ENCODE data around the gene NOL12.
A peak's percentile ranks its signal among the peaks of the same experiment; 100 is the strongest.

The NOL12 gene

GRCh38 chr22:37659897-37660708 is 26.0 kb upstream of the NOL12 start:
- no peak for DNase-seq

DNA sequence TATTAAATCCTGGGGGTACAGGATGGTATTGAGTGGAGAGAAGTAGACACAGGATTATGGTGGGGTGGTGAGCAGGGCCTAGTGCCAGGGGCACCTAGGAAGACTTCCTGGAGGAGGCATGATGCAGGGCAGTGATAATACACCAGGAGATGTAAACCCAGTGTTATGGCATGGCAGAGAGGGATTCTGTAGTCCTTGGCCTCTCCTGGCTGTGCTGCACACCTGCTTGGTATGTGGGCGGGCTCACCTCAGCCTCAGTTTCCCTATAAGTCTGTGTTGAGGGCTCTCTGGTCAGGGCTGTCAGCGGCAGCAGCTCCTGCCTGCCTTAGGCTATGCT is 25.5 kb upstream of the NOL12 start:
- DNase-seq = no peak

- no peak for DNase-seq
Measured at GRCh38 chr22:37661160-37661924, 24.8 kb upstream of the NOL12 start.

- DNase-seq = no peak
Measured at GRCh38 chr22:37662039-37662438, 24.1 kb upstream of the NOL12 start.

DNA sequence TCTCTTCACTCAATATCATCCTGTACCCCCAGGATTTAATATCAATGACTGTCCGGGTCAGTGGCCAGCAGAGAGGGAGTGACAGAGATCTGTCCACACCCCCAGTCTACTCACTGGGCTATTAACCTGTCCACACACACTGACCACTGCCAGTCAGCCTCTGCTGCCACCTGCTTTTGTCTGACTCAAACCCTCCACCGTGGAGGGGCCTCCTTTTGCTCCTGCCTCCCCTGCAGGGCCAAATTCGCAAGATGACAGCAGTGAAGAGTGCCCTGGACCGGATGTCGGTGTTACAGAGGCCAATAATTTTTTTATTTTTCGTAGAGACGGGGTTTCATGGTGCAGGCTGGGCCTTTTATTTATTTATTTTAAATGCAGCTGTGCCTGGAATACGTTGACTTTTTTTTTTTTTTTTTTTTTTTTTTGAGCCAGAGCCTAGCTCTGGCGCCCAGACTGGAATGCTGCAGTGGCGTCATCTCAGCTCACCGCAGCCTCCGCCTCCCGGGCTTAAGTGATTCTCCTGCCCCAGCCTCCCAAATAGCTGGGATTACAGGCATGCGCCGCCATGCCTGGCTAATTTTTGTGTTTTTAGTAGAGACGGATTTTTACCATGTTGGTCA is 22.5 kb upstream of the NOL12 start:
- no peak for DNase-seq

- DNase-seq = no peak
Measured at GRCh38 chr22:37664249-37665101, 21.7 kb upstream of the NOL12 start.

GRCh38 chr22:37665487-37665886 is 20.7 kb upstream of the NOL12 start:
- DNase-seq = no peak

DNA sequence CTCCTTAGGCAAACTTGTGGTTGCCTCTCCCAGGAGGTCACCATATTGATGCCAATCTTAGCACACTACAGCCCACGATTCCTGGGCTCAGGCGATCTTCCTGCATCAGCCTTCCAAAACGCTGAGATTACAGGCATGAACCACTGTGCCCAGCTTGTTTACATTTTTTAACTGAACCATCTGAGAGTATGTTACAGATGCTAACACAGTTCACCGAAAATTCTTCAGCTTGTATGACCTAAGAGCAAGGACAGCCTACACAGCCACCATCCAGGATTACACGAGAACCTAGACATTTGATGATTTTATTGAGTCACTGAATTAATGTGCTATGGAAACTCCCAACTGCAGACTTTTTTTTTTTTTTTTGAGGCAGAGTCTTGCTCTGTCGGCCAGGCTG is 16.6 kb upstream of the NOL12 start:
- DNase-seq = no peak

- DNase-seq = no peak
Measured at GRCh38 chr22:37672206-37672919, 13.8 kb upstream of the NOL12 start.

DNA sequence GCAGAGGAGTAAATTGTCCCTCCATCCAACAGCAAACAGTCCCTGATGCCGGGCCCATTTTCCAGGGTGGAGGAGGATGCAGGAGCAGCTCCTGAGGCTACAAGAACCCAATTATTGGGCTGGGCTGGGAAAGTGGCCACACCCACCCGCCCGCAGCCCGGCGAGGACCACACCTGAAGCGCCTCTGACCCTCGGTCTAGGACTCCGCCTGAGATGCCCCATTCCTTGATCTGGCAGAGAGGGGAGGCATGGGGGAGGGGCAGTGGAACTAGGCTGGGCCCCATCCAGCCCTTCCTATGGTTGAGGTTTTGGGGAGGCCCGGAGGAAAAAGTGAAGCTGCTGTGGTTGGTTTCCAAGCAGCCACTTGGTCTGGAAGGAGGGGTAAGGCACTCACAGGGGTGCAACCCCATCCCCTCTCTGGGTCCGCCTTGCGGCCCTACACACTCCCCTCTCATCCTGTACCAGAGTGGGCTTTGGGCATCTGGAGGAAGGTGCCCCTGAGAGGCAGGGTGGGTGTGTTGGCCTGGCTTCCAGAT is 13.2 kb upstream of the NOL12 start:
- DNase-seq = peak; percentile 50

DNA sequence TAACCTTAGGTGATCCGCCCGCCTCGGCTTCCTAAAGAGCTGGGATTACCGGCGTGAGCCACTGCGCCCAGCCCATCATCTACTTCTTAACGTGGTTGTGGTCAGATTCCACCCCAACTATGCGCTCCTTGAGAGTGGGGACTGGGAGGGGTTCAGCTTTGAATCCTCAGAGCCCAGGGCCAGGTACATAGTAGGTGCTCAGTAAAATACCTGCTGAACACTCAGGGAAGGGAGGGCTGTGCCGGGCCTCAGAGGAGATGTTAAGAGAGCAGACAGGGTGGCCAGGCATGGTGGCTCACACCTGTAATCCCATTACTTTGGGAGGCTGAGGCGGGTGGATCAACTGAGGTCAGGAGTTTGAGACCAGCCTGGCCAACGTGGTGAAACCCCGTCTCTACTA is 11.9 kb upstream of the NOL12 start:
- no peak for DNase-seq

DNA sequence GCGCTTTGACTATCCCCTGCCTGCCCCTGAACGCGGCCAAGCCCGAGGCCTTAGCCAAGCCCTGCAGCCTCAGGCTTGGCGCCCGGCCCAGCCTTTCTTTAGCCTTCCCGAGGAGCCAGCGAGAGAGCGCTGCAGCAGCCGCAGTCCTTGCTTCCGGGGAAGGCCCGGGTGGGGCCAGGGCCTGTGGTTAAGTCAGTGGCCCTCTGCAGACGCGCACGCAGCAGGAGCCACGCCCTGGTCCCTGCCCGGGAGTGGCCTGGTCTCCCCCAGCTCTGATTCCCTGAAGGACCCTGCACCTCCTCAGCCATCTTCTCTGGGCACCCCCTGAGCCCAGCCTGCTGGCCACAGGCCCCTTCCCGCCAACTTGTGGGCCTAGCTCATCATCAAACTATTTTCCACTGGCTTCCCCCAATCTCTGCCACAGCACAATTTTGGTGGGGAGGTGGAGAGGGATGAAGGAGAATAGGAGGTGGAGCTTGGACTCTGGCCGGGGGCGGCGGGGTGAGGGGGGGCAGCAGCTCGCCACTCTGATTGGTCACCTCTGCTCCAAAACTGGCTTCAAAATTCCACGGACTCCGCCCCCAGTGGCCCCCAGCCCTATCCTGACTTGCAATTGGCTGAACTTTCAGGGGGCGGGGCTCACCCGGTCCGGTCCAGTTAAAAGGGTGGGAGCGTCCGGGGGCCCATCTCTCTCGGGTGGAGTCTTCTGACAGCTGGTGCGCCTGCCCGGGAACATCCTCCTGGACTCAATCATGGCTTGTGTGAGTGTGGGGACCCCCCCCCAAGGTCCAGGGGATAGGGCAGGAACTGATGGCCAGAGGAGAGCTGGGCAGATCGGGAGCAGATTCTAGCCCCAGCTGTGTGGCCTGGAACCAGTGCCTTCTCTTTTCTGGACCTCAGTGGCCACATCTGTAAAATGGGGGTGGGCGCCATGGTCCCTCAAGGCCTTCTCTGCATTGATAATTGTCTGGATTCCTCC is 10.9 kb upstream of the NOL12 start, which contains the start of gene LGALS1:
Gene LGALS1, plus strand, starts transcription at position 686 of the 979 bp plus-strand sequence. Its CDS starts 67 bp downstream, at position 753.
- DNase-seq = peak; percentile 88

DNA sequence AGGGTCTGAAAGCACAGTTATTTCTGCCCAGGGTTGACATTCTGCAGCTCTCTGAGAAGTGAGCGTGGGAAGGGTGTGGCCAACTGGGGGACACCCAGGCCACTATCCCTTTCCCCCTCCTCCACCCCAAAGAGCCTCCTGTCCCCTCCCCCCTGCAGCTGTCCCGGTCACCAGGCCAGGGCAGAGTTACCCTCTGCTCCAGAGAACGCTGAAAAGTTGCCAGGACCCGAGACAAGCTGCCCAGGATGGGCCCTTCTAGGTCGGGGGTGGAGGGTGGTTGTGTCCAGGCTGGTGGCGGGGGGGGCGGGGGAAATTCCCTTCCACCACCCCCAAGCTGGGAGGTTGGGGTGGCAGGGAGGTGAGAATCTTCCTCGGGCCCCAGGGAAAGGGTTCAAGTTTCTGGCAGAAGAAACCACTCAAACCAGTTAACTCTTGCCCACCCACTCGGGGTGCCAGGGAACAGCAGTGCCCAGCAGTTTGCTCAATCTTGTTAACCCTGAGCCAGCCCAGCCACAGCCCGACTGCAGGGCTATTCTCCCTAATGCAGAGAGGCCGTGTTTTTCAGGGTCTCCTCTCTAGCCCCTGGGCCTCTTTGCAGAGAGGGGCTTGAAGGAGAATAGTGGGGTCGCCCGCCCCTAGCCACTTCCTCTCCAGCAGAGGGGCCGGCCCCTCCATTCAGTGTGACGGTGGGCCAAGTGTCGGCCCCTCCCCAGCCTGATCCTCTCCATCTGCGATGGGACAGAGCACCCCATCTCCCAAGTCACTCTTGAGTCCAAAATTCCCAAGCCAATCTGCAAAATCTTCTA is 10.0 kb upstream of the NOL12 start:
- DNase-seq = peak; percentile 54

- DNase-seq = peak; percentile 95
Measured at GRCh38 chr22:37676736-37677492, 9.2 kb upstream of the NOL12 start.

DNA sequence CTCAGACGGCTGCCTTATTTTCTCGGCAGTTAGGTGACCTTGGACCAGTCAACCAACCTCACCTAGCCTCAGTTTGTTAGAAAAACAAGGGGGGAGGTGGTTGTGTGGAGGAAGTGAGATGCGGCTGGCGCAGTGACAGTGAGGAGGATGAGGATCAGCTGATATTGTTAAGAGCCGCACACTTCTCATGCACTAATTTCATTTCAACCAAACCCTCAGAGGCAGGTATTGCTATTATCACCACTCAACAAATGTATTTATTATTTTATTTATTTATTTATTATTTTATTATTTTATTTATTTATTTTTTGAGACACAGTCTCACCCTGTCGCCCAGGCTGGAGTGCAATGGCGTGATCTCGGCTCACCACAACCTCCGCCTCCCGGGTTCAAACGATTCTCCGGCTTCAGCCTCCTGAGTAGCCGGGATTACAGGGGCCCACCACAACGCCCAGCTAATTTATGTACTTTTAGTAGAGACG is 8.6 kb upstream of the NOL12 start:
- DNase-seq = no peak

DNA sequence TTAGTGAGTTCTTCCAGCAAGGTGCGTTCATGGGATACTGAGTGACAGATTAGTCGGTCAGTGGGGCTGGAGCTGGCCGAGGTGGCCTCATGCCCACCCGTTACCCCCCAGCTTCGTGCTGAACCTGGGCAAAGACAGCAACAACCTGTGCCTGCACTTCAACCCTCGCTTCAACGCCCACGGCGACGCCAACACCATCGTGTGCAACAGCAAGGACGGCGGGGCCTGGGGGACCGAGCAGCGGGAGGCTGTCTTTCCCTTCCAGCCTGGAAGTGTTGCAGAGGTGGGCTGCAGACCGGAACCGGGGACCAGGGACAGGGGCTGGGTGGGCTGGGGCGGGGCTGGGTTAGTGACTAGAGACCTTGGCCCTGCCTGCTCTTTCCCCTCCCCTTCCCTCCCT is 7.8 kb upstream of the NOL12 start:
- DNase-seq = no peak

DNA sequence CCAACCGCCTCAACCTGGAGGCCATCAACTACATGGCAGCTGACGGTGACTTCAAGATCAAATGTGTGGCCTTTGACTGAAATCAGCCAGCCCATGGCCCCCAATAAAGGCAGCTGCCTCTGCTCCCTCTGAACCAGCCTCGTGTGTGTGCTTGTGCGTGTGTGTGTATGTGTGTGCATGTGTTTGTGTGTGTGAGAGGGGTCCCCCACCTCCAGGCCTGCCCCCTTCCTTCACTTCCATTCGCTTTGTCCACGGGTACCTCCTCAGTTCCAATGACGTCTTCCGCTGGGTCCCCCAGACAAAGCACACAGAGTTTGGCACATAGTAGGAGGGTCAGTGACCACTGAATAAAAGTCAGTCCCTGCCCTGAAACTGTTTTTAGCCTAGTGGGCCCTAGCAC is 6.5 kb upstream of the NOL12 start:
- no peak for DNase-seq

DNA sequence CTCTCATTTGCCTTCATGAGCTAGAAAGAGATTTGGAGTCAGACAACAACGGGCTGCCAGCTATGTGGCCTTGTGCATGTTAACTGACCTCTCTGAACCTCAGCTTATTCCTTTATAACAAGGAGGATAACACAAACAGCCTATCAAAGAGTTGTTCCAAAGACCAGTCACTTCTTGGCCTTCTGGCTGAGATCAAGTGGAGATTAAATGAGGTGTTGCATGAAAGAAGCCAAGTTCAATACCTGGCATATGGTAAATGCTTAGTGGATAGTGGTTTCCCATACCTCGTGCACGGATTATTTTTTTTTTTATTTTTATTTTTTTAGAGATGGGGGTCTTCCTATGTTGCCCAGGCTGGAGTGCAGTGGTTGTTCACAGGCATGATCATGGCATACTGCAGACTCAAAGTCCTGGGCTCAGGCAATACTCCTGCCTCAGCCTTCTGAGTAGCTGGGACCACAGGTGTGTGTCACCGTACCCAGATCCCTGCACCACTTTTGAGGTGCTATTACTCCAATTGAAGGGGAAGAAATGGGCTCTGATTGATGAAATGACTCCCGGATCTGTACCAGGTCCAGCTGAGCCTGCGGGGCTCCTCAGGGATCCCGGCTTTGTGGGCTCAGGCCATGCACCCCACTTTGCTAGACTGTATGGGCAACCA is 5.8 kb upstream of the NOL12 start:
- DNase-seq = no peak
